GDM1 (cell line): ENCODE results near the gene BEND6.
"Not testable (repeated sequence)": the region's sequence is repeated elsewhere in the genome, so short reads cannot be mapped to it uniquely, and the experiment has no call there.

Source experiments
- DNase-seq: peaks from one replicate; lab custom pipeline; 2025; lab: John Stamatoyannopoulos, UW

The BEND6 gene

GRCh38 chr6:57033228-57033627, 78.3 kb downstream of the BEND6 start:
- DNase-seq, result no peak

GRCh38 chr6:57035549-57035948, 80.6 kb downstream of the BEND6 start:
- DNase-seq, result no peak

- DNase-seq, result no peak
These were observed 84.0 kb downstream of the BEND6 start for GRCh38 chr6:57038906-57039305.

- DNase-seq, result no peak
These were observed 85.1 kb downstream of the BEND6 start for GRCh38 chr6:57040011-57040410.

- not testable (repeated sequence) for DNase-seq
These were observed 89.2 kb downstream of the BEND6 start for GRCh38 chr6:57044061-57044460.

GRCh38 chr6:57044568-57044967, 89.7 kb downstream of the BEND6 start:
- DNase-seq, result no peak

- peak; percentile 93 for DNase-seq
These were observed 91.7 kb downstream of the BEND6 start, which contains the start of gene KIAA1586 for GRCh38 chr6:57046332-57047256. TSS of gene KIAA1586 (plus strand) at chr6:57046693. CDS start at chr6:57046756, 63 bp downstream.

GRCh38 chr6:57047257-57047585, 92.3 kb downstream of the BEND6 start:
- not testable (repeated sequence) for DNase-seq

GRCh38 chr6:57047859-57048258, 93.0 kb downstream of the BEND6 start:
- DNase-seq, result not testable (repeated sequence)

GRCh38 chr6:57048577-57048976, 93.7 kb downstream of the BEND6 start:
- DNase-seq, result no peak

- DNase-seq, result no peak
These were observed 108.9 kb downstream of the BEND6 start for GRCh38 chr6:57063847-57064246.

GRCh38 chr6:57064809-57065208, 109.9 kb downstream of the BEND6 start:
- no peak for DNase-seq

- no peak for DNase-seq
These were observed 113.2 kb downstream of the BEND6 start for GRCh38 chr6:57068061-57068460.

- DNase-seq, result no peak
These were observed 114.3 kb downstream of the BEND6 start for GRCh38 chr6:57069228-57069627.

- no peak for DNase-seq
These were observed 115.0 kb downstream of the BEND6 start for GRCh38 chr6:57069920-57070331.

GRCh38 chr6:57072108-57072507, 117.2 kb downstream of the BEND6 start:
- no peak for DNase-seq

- DNase-seq, result no peak
These were observed 119.5 kb downstream of the BEND6 start for GRCh38 chr6:57074383-57074782.

- no peak for DNase-seq
These were observed 120.2 kb downstream of the BEND6 start for GRCh38 chr6:57075092-57075491.
